Stimulated activated CD4-positive, alpha-beta T cell treated with anti-CD3 and anti-CD28 coated beads, TNF-alpha, amount 100 ng/mL, for 48 hours (primary cell): ENCODE data around the gene FAXC.

Experiments used
- DNase-seq, 3 donors: peaks; one replicate each; pipeline ENCODE4 v3.0.0-alpha.2; 2020; ENCODE audit warnings: low read depth in 3 of 3

Gene FAXC

DNA sequence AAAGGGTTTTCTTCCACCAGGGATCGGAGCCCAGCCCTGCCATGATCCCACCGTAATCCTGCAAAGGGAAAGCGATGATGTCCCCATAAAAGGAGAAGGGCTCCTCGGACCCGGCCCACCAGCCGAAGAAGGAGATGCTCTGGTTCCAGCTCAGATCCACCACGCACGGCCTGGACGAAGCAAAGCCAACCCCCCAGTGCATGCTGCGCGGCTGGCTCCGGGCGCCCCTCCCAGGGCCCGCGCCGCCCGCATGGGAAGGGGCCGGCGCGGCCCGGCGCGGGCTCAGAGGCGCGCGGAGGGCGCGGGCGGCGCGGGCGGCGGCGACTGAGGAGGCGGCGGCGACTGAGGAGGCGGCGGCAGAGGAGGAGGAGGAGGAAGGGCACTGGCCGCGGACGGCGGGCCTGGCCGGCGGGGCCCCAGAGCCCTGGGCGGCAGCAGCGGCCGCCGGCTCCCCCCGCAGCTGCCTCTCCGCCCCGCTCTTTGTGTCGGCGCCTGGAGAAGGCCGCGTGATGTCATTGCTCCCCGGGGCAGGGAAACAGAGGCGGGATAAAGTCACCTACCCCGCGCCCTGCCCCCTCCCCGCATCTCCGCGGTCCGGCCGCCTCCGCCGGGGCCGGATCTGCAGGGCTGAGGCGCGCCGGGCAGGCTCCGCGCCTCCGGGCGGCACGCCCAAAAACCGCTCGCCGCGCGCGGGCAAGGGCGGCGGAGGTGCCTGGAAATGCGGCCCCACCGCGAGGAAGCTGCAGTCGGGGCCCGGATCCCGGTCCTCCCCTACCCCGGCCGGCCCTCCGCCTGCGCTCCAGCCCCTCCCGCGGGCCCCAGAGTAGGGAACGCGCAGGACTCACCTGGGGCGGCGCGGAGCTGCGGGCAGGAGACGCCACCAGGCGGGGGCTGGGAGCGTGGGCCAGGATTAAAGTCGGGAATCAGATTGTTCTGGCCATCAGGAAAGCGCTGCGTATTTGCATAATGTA lies at the start of gene FAXC:
FAXC (minus strand) TSS at position 504 of the 971 bp plus-strand sequence; CDS start at position 202, 302 bp downstream.
- no peak for DNase-seq

DNA sequence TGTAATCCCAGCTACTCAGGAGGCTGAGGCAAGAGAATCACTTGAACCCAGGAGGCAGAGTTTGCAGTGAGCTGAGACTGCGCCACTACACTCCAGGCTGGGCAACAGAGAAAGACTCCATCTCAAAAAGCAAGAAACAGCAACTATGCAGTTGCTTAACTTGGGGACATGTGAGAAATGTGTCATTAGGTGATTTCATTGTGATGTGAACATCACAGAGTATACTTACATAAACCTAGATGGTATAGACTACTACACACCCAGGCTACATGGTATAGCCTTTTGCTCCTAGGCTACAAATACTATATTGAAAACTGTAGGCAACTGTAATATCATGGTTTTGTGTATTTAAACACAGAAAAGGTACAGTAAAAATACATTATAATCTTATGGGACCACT lies 47.8 kb upstream of the FAXC start:
- DNase-seq = no peak

DNA sequence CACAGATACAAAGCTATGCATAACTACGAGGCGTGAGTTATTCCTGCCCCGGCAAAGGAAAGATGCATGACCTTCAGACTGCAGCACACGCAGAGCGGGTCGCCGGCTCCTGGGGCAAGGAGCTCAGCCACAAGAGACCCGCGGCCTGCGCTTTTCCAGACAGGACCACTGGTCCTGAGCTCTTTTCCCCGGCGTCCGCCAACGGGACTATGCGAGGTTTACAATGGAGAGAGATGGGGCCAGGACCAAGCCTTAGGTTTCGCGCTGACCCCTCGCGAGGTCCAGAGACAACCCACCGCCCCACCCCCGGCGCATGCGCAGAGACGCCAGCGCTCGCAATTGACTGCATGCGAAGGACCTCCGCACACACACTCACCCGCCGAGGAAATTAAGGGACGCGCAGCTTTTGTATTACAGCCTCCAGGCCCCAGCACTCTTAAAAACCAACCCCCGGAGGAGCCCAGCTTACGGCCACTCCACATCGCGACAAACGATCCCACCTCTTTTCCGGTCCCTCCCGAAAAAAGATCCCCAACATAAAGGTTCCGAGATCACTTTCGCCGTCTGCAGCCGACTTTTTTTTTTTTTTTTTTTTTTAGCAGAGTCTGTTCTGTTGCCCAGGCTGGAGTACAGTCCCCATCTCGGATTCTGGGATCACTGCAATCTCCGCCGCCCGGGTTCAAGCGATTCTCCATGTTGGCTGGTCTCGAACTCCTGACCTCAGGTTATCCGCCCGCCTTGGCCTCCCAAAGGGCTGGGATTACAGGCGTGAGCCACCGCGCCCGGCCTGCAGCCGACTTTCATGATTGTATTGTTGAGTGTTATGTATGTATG lies 44.4 kb upstream of the FAXC start, which contains the start of gene COQ3:
COQ3 (minus strand) TSS at position 498 of the 834 bp plus-strand sequence; CDS start at position 482, 16 bp downstream.
- peak; percentile 34 to 52 (median 38) for DNase-seq

- no peak for DNase-seq
These were observed 43.9 kb upstream of the FAXC start for GRCh38 chr6:99393366-99393697.

DNA sequence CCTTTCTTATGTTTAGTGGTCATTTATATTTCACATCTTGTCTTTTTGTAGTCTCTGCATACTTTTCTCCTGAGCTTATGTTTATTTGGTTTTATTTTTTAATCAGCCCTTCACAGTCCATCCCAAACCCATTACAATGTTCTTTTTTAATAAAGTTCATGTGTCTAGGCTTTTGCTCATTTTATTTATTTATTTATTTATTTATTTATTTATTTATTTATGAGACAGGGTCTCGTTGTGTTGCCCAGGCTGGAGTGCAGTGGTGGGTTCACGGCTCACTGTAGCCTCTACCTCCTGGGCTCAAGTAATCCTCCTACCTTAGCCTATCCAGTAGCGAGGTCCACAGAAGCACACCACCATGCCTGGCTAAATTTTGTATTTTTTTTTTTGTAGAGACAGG lies 41.4 kb upstream of the FAXC start:
- DNase-seq = no peak

- no peak for DNase-seq
These were observed 35.0 kb upstream of the FAXC start for GRCh38 chr6:99384507-99384906.

- DNase-seq = no peak
These were observed 29.2 kb upstream of the FAXC start for GRCh38 chr6:99378636-99379035.

GRCh38 chr6:99369533-99369932 lies 20.1 kb upstream of the FAXC start:
- DNase-seq = no peak

DNA sequence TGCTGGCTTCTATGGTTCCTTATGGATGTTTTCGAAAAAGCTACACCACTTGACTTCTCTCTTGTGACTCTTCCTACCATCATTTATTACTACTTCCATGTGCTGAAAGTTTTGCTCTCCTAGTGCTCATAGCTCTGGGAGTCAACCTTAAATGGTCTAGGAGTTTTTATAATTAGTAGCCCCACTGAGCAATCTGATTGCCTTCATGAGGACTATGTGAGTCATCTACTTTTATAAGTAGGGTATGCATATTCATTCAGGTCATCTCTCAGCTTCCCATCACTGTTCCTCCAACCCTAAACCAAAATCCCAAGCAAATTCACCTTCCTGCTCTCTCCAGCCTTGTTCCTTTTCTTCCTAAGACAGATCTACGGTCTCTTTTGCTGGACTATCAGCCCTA lies 17.4 kb upstream of the FAXC start:
- no peak for DNase-seq

- no peak for DNase-seq
These were observed 14.6 kb upstream of the FAXC start for GRCh38 chr6:99364026-99364425.

GRCh38 chr6:99362678-99363268 lies 13.3 kb upstream of the FAXC start:
- DNase-seq = no peak

GRCh38 chr6:99359800-99360199 lies 10.3 kb upstream of the FAXC start:
- no peak for DNase-seq

- no peak for DNase-seq
These were observed 7.2 kb upstream of the FAXC start for GRCh38 chr6:99356641-99357040.

GRCh38 chr6:99354983-99355382 lies 5.5 kb upstream of the FAXC start:
- DNase-seq = no peak

DNA sequence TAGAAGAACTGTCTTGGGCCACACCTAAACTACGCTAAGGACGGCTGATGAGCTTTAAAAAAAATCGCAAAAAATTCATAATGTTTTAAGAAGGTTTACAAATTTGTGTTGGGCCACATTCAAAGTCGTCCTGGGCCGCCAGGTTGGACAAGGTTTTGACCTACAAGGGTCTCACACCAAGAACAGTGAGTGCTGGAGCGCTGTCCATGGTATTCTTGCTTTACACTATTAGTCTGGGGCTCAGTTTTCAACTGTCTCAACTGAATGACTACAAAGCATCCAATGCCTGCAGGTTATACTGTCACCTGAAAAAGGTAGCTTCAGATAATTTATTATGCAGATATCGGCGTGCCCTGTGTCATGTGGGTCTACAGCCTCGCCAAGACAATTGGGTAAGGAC lies 3.7 kb upstream of the FAXC start:
- DNase-seq = no peak

- DNase-seq = no peak
These were observed 1.1 kb upstream of the FAXC start for GRCh38 chr6:99350573-99350972.

DNA sequence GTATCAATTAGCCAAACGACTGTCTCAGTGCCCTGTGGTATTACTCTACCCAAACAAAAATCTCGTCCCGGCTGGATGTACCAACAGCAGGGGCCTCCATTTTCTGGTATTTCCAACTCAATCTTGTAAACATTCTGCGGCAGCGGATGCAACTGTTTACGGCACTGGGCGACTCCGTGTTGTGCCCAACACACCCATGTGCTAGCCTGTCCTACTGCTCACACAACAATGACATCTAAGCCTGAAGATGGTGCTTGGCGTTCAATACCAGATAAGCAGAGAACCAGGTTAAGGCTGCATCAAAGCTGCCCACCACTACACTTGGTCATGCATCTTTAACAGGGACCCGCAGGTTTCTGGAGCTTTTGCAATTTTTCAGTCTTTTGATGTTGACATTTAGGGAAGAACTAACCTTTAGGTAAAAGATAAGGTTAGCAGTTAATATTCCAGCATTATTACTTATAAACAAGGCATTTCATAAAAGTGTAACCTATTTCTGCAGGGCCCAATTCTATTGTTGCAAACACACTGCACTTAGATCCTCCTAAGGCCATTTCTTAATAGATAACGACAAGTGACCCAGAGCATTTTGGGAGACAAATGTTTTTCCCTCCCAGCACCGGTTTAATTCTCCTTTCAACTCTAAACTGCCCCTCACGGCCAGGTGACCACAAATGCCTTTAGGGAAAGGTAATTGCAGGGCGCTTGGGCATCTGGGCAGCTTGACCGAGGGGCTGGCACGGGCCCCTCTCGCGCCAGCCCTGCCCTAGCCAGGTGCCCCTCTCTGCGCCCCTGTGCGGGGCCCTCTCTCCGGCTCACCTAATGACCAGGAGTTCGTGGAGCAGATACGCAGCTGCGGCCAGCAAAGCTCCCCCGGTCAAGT lies 945 bp downstream of the FAXC start:
- no peak for DNase-seq

- no peak for DNase-seq
These were observed 1.7 kb downstream of the FAXC start for GRCh38 chr6:99347804-99348203.

DNA sequence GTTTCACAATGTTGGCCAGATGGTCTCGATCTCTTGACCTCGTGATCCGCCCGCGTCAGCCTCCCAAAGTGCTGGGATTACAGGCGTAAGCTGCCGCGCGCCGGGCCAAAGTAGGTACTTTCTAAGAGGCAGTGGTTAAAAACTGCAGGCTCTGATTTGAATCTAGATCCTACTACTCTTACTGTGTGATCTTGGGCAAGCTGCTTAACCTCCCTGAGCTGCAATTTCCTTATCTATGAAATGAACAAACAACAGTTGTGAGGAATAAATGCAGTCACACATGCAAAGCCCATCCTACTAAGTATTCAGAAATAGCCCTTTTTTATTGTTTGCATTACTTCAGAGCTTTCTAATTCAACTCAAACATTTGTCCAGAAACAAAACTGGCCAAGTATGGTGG lies 2.9 kb downstream of the FAXC start:
- no peak for DNase-seq

- DNase-seq = no peak
These were observed 4.3 kb downstream of the FAXC start for GRCh38 chr6:99345164-99345563.

DNA sequence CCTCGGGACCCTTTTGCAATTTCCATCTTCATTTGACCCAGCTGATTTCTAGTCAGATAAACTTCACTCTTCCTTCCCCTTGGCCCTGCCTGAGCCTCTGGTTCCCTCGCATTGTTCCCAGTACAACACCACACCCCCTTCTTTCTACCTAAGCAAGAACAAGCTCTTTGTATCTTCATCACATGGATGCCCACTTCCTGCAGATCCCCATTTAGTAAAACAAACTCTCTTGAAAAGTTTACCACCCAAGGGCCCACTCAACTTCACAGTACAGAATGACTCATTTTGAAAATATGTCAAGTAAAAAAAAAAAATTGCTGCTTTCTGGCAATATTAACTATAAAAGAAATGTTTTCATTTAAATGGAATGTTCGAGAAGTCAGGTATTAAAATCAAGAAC lies 5.2 kb downstream of the FAXC start:
- no peak for DNase-seq
